ENCODE measurements around the gene CPNE5. TPM values are rescaled to one million over a fixed set of nuclear protein-coding genes. Genes with fewer than 3 reads are reported as not detected.

CPNE5 gene
- total RNA-seq, 6 experiments from 2014 or later, result 0.12 to 0.84 (median 0.23) TPM

DNA sequence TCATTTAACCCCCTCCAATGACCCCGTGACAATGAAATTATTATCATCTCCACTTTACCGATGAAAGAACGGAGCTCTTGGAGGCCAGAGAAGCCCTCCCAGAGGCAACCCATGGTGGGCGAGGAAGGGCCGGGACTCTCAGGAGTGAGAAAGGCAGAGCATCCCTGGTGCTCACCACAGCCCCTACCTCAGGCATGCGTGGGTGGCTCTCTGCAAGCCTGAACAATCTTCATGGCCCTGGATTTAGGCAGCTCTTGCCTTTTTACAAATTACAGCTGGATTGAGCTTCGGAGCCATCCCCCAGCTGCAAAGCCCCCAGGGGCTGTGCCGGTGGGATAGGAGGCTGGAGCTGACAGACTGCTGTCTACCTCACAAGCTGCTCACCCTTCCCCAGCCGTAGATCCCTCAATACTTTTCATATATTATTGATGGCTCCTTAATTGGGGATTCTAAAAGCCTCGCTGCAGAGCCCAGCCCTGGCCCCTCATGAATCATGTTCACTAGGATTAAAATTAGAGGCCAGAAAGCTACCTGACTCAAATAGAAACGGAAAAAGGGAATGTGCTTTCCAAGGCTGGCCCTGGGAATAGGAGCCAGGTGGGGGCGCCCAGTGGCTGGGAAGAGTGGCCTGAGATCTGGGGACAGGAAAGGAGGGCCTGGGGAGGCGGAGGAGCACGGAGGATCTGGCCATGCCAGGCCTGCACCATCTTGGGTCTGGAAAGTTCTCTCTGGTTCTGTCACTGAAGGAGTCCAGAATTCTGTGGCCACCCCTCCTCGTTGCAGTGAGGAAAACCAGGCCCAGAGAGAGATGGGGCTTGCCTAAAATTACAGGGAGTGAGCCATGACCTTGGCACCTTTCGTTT is 29.1 kb downstream of the CPNE5 start:
- no peak for ATAC-seq
- H3K27me3 ChIP-seq, result no peaks in the 10 kb centered on the region
- WGBS (ENCODE audit: insufficient coverage, low coverage, low lambda C conversion rate, missing lambda C conversion rate), result 78% methylated on average over 9 of the region's 16 CpGs
- no peak overlapping the region for H3K27ac ChIP-seq
- H3K9me3 ChIP-seq, result no peaks in the 10 kb centered on the region
- no peak for TF ChIP-seq CTCF (IDR thresholded peaks at IDR 0.05)
- TF ChIP-seq POLR2A (IDR thresholded peaks at IDR 0.05), result no peak
- no peaks in the 10 kb centered on the region for H3K4me1 ChIP-seq
- intact Hi-C loops (cut with DNase I), result no loop called here
- DNase-seq, result no peak
- H3K4me3 ChIP-seq, result no peak overlapping the region
- H3K36me3 ChIP-seq, result no peaks in the 10 kb centered on the region

GRCh38 chr6:36809156-36809555 is 30.1 kb downstream of the CPNE5 start:
- Histone ChIP-seq H3K4me3 (no peak overlapping the region), H3K4me1 (no peaks in the 10 kb centered on the region), H3K27ac (no peak overlapping the region), H3K9me3 (no peaks in the 10 kb centered on the region), H3K27me3 (no peaks in the 10 kb centered on the region), H3K36me3 (no peaks in the 10 kb centered on the region)
- DNase-seq (no peak), ATAC-seq (no peak)
- intact Hi-C loops (cut with DNase I), result no loop called here
- 57% methylated on average over 4 of the region's 6 CpGs for WGBS (ENCODE audit: insufficient coverage, low coverage, low lambda C conversion rate, missing lambda C conversion rate)
- no peak for TF ChIP-seq POLR2A (IDR thresholded peaks at IDR 0.05)
- TF ChIP-seq CTCF (IDR thresholded peaks at IDR 0.05), result no peak

- no peaks in the 10 kb centered on the region for H3K4me1 ChIP-seq
- H3K27me3 ChIP-seq, result no peaks in the 10 kb centered on the region
- no peaks in the 10 kb centered on the region for H3K36me3 ChIP-seq
- H3K9me3 ChIP-seq, result no peaks in the 10 kb centered on the region
- no peak overlapping the region for H3K4me3 ChIP-seq
- TF ChIP-seq CTCF (IDR thresholded peaks at IDR 0.05) (no peak), POLR2A (IDR thresholded peaks at IDR 0.05) (no peak)
- ATAC-seq, result no peak
- WGBS (ENCODE audit: insufficient coverage, low coverage, low lambda C conversion rate, missing lambda C conversion rate), result 76% methylated on average over 5 of the region's 5 CpGs
- DNase-seq, result no peak
- intact Hi-C loops (cut with DNase I), result no loop called here
- H3K27ac ChIP-seq, result no peak overlapping the region
Measured at GRCh38 chr6:36808634-36809033, 30.6 kb downstream of the CPNE5 start.

GRCh38 chr6:36807750-36808149 is 31.5 kb downstream of the CPNE5 start:
- ATAC-seq (no peak), DNase-seq (no peak)
- no peak overlapping the region for H3K4me3 ChIP-seq
- 96% methylated on average over 7 of the region's 7 CpGs for WGBS (ENCODE audit: insufficient coverage, low coverage, low lambda C conversion rate, missing lambda C conversion rate)
- intact Hi-C loops (cut with DNase I), result no loop called here
- no peaks in the 10 kb centered on the region for H3K27me3 ChIP-seq
- H3K4me1 ChIP-seq, result no peaks in the 10 kb centered on the region
- TF ChIP-seq POLR2A (IDR thresholded peaks at IDR 0.05) (no peak), CTCF (IDR thresholded peaks at IDR 0.05) (no peak)
- H3K9me3 ChIP-seq, result no peaks in the 10 kb centered on the region
- no peak overlapping the region for H3K27ac ChIP-seq
- H3K36me3 ChIP-seq, result no peaks in the 10 kb centered on the region
